Endothelial cell of umbilical vein (primary cell): Measurements from ENCODE around the gene RFPL4A. TPM values are rescaled to one million over a fixed set of nuclear protein-coding genes. Genes with fewer than 3 reads are reported as not detected.

ENCODE experiments used
- BruUV-seq: library from RNA; stranded (reverse); fragments of 400-500 nt; replicated peaks from 2 replicates; lab custom pipeline; 2021; lab: Mats Ljungman, UMichigan
- CTCF ChIA-PET: fragments of 300-600, 350-600 bp; sonication (Branson Sonifier 250); formaldehyde crosslinking; loops from one replicate; lab custom pipeline; 2021; ENCODE audit warnings: antibody characterized with exemption, inconsistent platforms; lab: Charles Lee
- POLR2A ChIA-PET: fragments of 300-600, 350-600 bp; sonication (Branson Sonifier 250); formaldehyde crosslinking; loops from one replicate; lab custom pipeline; 2021; ENCODE audit warnings: antibody characterized with exemption, inconsistent platforms; lab: Charles Lee
- DNase-seq: peaks from one replicate; pipeline ENCODE4 v3.0.0-alpha.2; 2011; ENCODE audit warnings: low read depth, low spot score
- FAIRE-seq: peaks from 2 replicates; lab custom pipeline; 2011; peaks lifted over from hg19 to GRCh38; lab: Jason Lieb, UNC
- H2AFZ ChIP-seq: 2 replicates; pipeline ENCODE4 v1.6.0; 2012; ENCODE audit warnings: low read depth, low read length, control low read depth, inconsistent platforms
- H3K27ac ChIP-seq: 2 replicates; pipeline ENCODE4 v1.5.1; 2011; ENCODE audit warnings: low read depth, mild to moderate bottlenecking, control low read depth, low read length, moderate library complexity; ENCODE audit not compliant: insufficient read depth
- H3K27me3 ChIP-seq, 2 experiments: 2 replicates each; pipeline versions ENCODE4 v1.6.0 to v1.6.1; 2011; ENCODE audit warnings: low read length in 2 of 2, mixed read lengths in 1 of 2; ENCODE audit not compliant: control insufficient read depth in 2 of 2, insufficient read depth in 2 of 2
- H3K36me3 ChIP-seq, 2 experiments: 2 replicates in 1 of 2; 3 replicates in 1 of 2; pipeline ENCODE4 v1.5.1; 2011; ENCODE audit warnings: low read length in 2 of 2, mild to moderate bottlenecking in 1 of 2, moderate library complexity in 1 of 2; ENCODE audit not compliant: control insufficient read depth in 2 of 2, insufficient read depth in 2 of 2; ENCODE audit errors: extremely low read depth in 1 of 2
- H3K4me1 ChIP-seq: 3 replicates; pipeline ENCODE4 v1.5.1; 2011; ENCODE audit warnings: mild to moderate bottlenecking, low read length; ENCODE audit not compliant: control insufficient read depth, insufficient read depth; ENCODE audit errors: extremely low read depth
- H3K4me2 ChIP-seq: 2 replicates; pipeline ENCODE4 v1.6.1; 2011; ENCODE audit warnings: low read length, control low read depth, mixed read lengths; ENCODE audit not compliant: insufficient read depth
- H3K4me3 ChIP-seq, 3 experiments: fragments of 200-600 bp in 1 of 3; sonication (generic), shearing (Covaris generic) in 1 of 3; replicated peaks in 1 of 3; 2 replicates each; pipeline ENCODE4 v1.5.1; 2011 to 2016; ENCODE audit warnings: control low read depth in 3 of 3, low read length in 3 of 3, mild to moderate bottlenecking in 2 of 3, inconsistent platforms in 1 of 3, low read depth in 1 of 3, moderate library complexity in 1 of 3; ENCODE audit not compliant: insufficient read depth in 1 of 3
- H3K79me2 ChIP-seq: 2 replicates; pipeline ENCODE4 v1.6.0; 2012; ENCODE audit warnings: low read length, inconsistent platforms; ENCODE audit not compliant: control insufficient read depth, insufficient read depth
- H3K9ac ChIP-seq: replicated peaks from 2 replicates; pipeline ENCODE3; 2011; ENCODE audit warnings: low read length, control low read depth; ENCODE audit not compliant: insufficient read depth; ENCODE audit errors: extremely low read depth
- H3K9me1 ChIP-seq: replicated peaks from 3 replicates; pipeline ENCODE4 v1.6.0; 2011; ENCODE audit warnings: mild to moderate bottlenecking, low read length; ENCODE audit not compliant: control insufficient read depth, insufficient read depth; ENCODE audit errors: extremely low read depth
- H3K9me3 ChIP-seq: replicated peaks from 2 replicates; pipeline ENCODE4 v1.5.1; 2012; ENCODE audit warnings: low read length, inconsistent platforms; ENCODE audit not compliant: control insufficient read depth, insufficient read depth
- H4K20me1 ChIP-seq: replicated peaks from 2 replicates; pipeline ENCODE3; 2011; ENCODE audit warnings: mild to moderate bottlenecking, low read length; ENCODE audit not compliant: control insufficient read depth, insufficient read depth; ENCODE audit errors: extremely low read depth
- CTCF ChIP-seq, 2 donors: IDR thresholded peaks; 1 replicate in 1 of 2; 2 replicates in 1 of 2; pipeline ENCODE4 v1.5.1; 2011; ENCODE audit warnings: low read length in 2 of 2, mild to moderate bottlenecking in 2 of 2, moderate library complexity in 2 of 2, control low read depth in 1 of 2, inconsistent platforms in 1 of 2, low read depth in 1 of 2; ENCODE audit not compliant: insufficient read depth in 1 of 2; ENCODE audit errors: extremely low read depth in 1 of 2
- EZH2 ChIP-seq: IDR thresholded peaks from 2 replicates; pipeline ENCODE4 v1.6.1; 2012; ENCODE audit warnings: borderline replicate concordance, low read depth, mild to moderate bottlenecking, moderate library complexity, low read length, inconsistent platforms; ENCODE audit not compliant: severe bottlenecking
- FOS ChIP-seq: IDR thresholded peaks from 2 replicates; pipeline ENCODE4 v1.6.1; 2011; ENCODE audit warnings: mild to moderate bottlenecking, low read length, moderate library complexity, borderline replicate concordance; ENCODE audit not compliant: insufficient read depth
- GATA2 ChIP-seq: IDR thresholded peaks from 2 replicates; pipeline ENCODE4 v1.7.0; 2011; ENCODE audit warnings: low read depth, mild to moderate bottlenecking, moderate library complexity, mixed read lengths, low read length; ENCODE audit not compliant: insufficient read length, insufficient read depth
- JUN ChIP-seq: IDR thresholded peaks from 2 replicates; pipeline ENCODE4 v1.6.1; 2011; ENCODE audit warnings: borderline replicate concordance, low read depth; ENCODE audit not compliant: insufficient read length, insufficient read depth
- MYC ChIP-seq: IDR thresholded peaks from one replicate; pipeline ENCODE4 v1.6.1; 2011; ENCODE audit warnings: mild to moderate bottlenecking, low read depth, low read length
- POLR2A ChIP-seq: IDR thresholded peaks from 2 replicates; pipeline ENCODE4 v1.6.1; 2012; ENCODE audit warnings: low read depth, mild to moderate bottlenecking, control low read depth, low read length
- POLR2AphosphoS5 ChIP-seq: IDR thresholded peaks from 2 replicates; pipeline ENCODE4 v1.6.1; 2012; ENCODE audit warnings: low read depth, mild to moderate bottlenecking, control low read depth, low read length, moderate library complexity; ENCODE audit not compliant: insufficient read depth
- dilution Hi-C: fragments of 300-500 bp; cut with MboI; formaldehyde crosslinking; loops from one replicate; pipeline ENCODE4 v1.15.0; 2019; ENCODE audit warnings: low sequenced_read_pairs; ENCODE audit not compliant: extremely low pct_ligation_motif_present
- intact Hi-C: fragments of 100-400 bp; cut with micrococcal nuclease; formaldehyde crosslinking; loops from one replicate; pipeline ENCODE4 v1.10.0; 2022
- polyA plus RNA-seq, 4 experiments: library from polyadenylated mRNA; depleted of rRNA in 3 of 4; stranded (reverse) in 3 of 4; unstranded in 1 of 4; fragments of >200 nt; gene quantifications; 2 replicates each; pipeline versions ENCODE4 v1.2.1 to v1.2.3, GENCODE V29; 2011 to 2012; ENCODE audit warnings: missing spikeins in 1 of 4
- total RNA-seq: library from RNA; stranded (reverse); gene quantifications from 2 replicates; pipeline ENCODE4 v1.2.3, GENCODE V29; 2021
- TF ChIP-seq, protein P1 (sequence below): IDR thresholded peaks from 2 replicates; pipeline ENCODE4 v1.6.1; 2011; ENCODE audit not compliant: insufficient read depth, insufficient read length

Gene RFPL4A
- total and polyA plus RNA-seq, 2 donors (not counting 3 experiments of a cell fraction or from before 2014, with no cell fraction given), result not detected

- DNase-seq (no peak), FAIRE-seq (no peak)
- Histone ChIP-seq H3K9ac (no peak overlapping the region), H3K27ac (no peak overlapping the region), H3K9me1 (no peaks in the 10 kb centered on the region), H3K79me2 (no peaks in the 10 kb centered on the region), H3K36me3 (no peaks in the 10 kb centered on the region), H2AFZ (no peak overlapping the region), H3K9me3 (no peaks in the 10 kb centered on the region), H3K4me3 (no peak overlapping the region), H3K4me2 (no peak overlapping the region), H3K4me1 (no peaks in the 10 kb centered on the region), H3K27me3 (no peaks in the 10 kb centered on the region), H4K20me1 (no peaks in the 10 kb centered on the region)
- intact Hi-C loops, result no loop called here
- ChIA-PET CTCF (interaction anchor here (6.8 kb wide), 1 partner anchor 179 kb away, joined by 86 read pairs; no protein-coding TSS in a partner anchor), POLR2A (no interaction called here)
- TF ChIP-seq POLR2A (no peak), JUN (no peak), GATA2 (no peak), MYC (no peak), FOS (no peak), POLR2AphosphoS5 (no peak), EZH2 (no peak)
- TF ChIP-seq, protein P1, sequence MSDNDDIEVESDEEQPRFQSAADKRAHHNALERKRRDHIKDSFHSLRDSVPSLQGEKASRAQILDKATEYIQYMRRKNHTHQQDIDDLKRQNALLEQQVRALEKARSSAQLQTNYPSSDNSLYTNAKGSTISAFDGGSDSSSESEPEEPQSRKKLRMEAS, result no peak
- no TSS peak for BruUV-seq
- dilution Hi-C loops, result no loop called here
Observed at GRCh38 chr19:55811340-55811739, 52.4 kb downstream of the RFPL4A start.

DNA sequence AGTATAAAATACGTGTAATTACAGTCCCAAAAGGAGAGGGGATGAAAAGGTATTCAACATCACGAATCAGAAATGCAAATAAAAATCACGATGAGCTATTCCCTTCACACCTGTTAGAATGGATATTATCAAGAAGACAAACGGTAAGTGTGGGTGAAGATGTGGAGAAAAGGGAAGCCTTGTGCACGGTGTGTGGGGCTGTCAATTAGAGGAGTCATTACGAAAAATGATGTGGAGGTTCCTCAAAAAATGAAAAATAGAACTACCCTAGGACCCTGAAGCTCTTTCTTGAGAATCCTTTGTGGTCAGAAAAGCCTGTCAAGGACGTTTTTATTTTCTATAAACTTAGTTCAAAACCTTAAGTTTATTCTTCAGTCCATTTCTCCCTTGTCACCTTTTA, 53.6 kb downstream of the RFPL4A start:
- Histone ChIP-seq H3K4me2 (no peak overlapping the region), H3K27me3 (no peaks in the 10 kb centered on the region), H3K4me1 (no peaks in the 10 kb centered on the region), H3K9me3 (no peaks in the 10 kb centered on the region), H2AFZ (no peak overlapping the region), H3K9ac (no peak overlapping the region), H3K36me3 (no peaks in the 10 kb centered on the region), H3K27ac (no peak overlapping the region), H3K9me1 (no peaks in the 10 kb centered on the region), H3K79me2 (no peaks in the 10 kb centered on the region), H3K4me3 (no peak overlapping the region), H4K20me1 (no peaks in the 10 kb centered on the region)
- intact Hi-C loops (no loop called here), dilution Hi-C loops (no loop called here)
- no peak for DNase-seq
- no TSS peak for BruUV-seq
- ChIA-PET POLR2A (no interaction called here), CTCF (interaction anchor here (6.8 kb wide), 1 partner anchor 180 kb away, joined by 86 read pairs; no protein-coding TSS in a partner anchor)
- TF ChIP-seq EZH2, result no peak
- TF ChIP-seq CTCF (IDR thresholded peaks at IDR 0.05; ENCODE audit: extremely low read depth in 1 of 2, insufficient read depth in 1 of 2, low read depth in 1 of 2, low read length in 2 of 2), result no peak
- no peak for TF ChIP-seq FOS
- TF ChIP-seq, protein P1, result no peak
- no peak for TF ChIP-seq JUN
- no peak for TF ChIP-seq GATA2
- no peak for TF ChIP-seq POLR2A
- TF ChIP-seq MYC, result no peak
- no peak for TF ChIP-seq POLR2AphosphoS5
- no peak for FAIRE-seq
